HepG2 (cell line): ENCODE results near the gene NUDT2.

ENCODE experiments used
- CREB1 ChIP-seq, 2 experiments: fragments of 450-650 bp in 1 of 2; IDR thresholded peaks; 2 replicates each; pipeline ENCODE4 v1.6.1; 2016 to 2017; ENCODE audit warnings: control low read depth in 1 of 2, mild to moderate bottlenecking in 1 of 2, missing compliant biosample characterization in 1 of 2, missing genetic modification characterization in 1 of 2
- ZBTB43 ChIP-seq: sonication (generic); formaldehyde crosslinking; conservative IDR thresholded peaks from 2 replicates; pipeline ENCODE4 v1.4.0; 2020; ENCODE audit warnings: missing genetic modification reagents

GRCh38 chr9:34375901-34376595 lies 46.7 kb downstream of the NUDT2 start:
- TF ChIP-seq CREB1 (IDR thresholded peaks at IDR 0.05) (no peak), CREB1 (CRISPR knock-in tag; IDR thresholded peaks at IDR 0.05) (no peak), ZBTB43 (CRISPR knock-in tag) (no peak)
